CD4-positive, alpha-beta T cell treated with Interferon gamma for 1 hour (primary cell): ENCODE results near the gene SWAP70.
A peak's percentile ranks its signal among the peaks of the same experiment; 100 is the strongest.
"Not testable (repeated sequence)": the region's sequence is repeated elsewhere in the genome, so short reads cannot be mapped to it uniquely, and the experiment has no call there.

Source experiments
- DNase-seq: peaks from one replicate; pipeline ENCODE4 v3.0.0-alpha.2; 2020

The SWAP70 gene

GRCh38 chr11:9693801-9694553, 30.1 kb downstream of the SWAP70 start:
- no peak for DNase-seq

- DNase-seq: not testable (repeated sequence)
Observed at GRCh38 chr11:9695228-9695627, 31.4 kb downstream of the SWAP70 start.

- no peak for DNase-seq
Observed at GRCh38 chr11:9697766-9698165, 33.9 kb downstream of the SWAP70 start.

- DNase-seq: no peak
Observed at GRCh38 chr11:9700105-9700801, 36.4 kb downstream of the SWAP70 start.

GRCh38 chr11:9701799-9702198, 37.9 kb downstream of the SWAP70 start:
- DNase-seq: no peak

GRCh38 chr11:9703280-9703679, 39.4 kb downstream of the SWAP70 start:
- DNase-seq: no peak

- DNase-seq: no peak
Observed at GRCh38 chr11:9704037-9704436, 40.2 kb downstream of the SWAP70 start.

- DNase-seq: no peak
Observed at GRCh38 chr11:9704620-9705019, 40.7 kb downstream of the SWAP70 start.

- not testable (repeated sequence) for DNase-seq
Observed at GRCh38 chr11:9705361-9705760, 41.5 kb downstream of the SWAP70 start.

GRCh38 chr11:9708544-9708943, 44.7 kb downstream of the SWAP70 start:
- DNase-seq: no peak

- DNase-seq: no peak
Observed at GRCh38 chr11:9710223-9710622, 46.3 kb downstream of the SWAP70 start.

- no peak for DNase-seq
Observed at GRCh38 chr11:9710852-9711251, 47.0 kb downstream of the SWAP70 start.

GRCh38 chr11:9711454-9712307, 47.8 kb downstream of the SWAP70 start:
- DNase-seq: no peak

- no peak for DNase-seq
Observed at GRCh38 chr11:9714272-9714940, 50.5 kb downstream of the SWAP70 start.

- DNase-seq: peak; percentile 10
Observed at GRCh38 chr11:9716275-9717039, 52.6 kb downstream of the SWAP70 start.

- no peak for DNase-seq
Observed at GRCh38 chr11:9717040-9717357, 53.1 kb downstream of the SWAP70 start.

GRCh38 chr11:9717719-9718118, 53.8 kb downstream of the SWAP70 start:
- no peak for DNase-seq

- DNase-seq: no peak
Observed at GRCh38 chr11:9718147-9718546, 54.3 kb downstream of the SWAP70 start.

- no peak for DNase-seq
Observed at GRCh38 chr11:9719566-9720289, 55.9 kb downstream of the SWAP70 start.

GRCh38 chr11:9720290-9720630, 56.4 kb downstream of the SWAP70 start:
- DNase-seq: no peak

GRCh38 chr11:9722023-9722422, 58.1 kb downstream of the SWAP70 start:
- no peak for DNase-seq

- DNase-seq: no peak
Observed at GRCh38 chr11:9722893-9723292, 59.0 kb downstream of the SWAP70 start.
